A549 (cell line): ENCODE measurements around the gene UBA52.

ENCODE experiments used
- ATOH8 ChIP-seq: fragments of 250-450 bp; sonication (Bioruptor Pico); IDR thresholded peaks from 2 replicates; pipeline ENCODE4 v1.5.0; 2020; ENCODE audit warnings: low read depth, mild to moderate bottlenecking, moderate library complexity
- CTCF ChIP-seq: fragments of >200 bp; sonication (Bioruptor Twin); formaldehyde crosslinking; IDR thresholded peaks from 3 replicates; pipeline ENCODE4 v1.5.1; 2016
- MAFK ChIP-seq: fragments of 450-650 bp; IDR thresholded peaks from 2 replicates; pipeline ENCODE4 v1.6.1; 2014; ENCODE audit not compliant: partially characterized antibody
- NR3C1 ChIP-seq: fragments of >200 bp; sonication (Bioruptor Twin); formaldehyde crosslinking; IDR thresholded peaks from 3 replicates; pipeline ENCODE4 v1.6.1; 2017
- RFX5 ChIP-seq: fragments of 450-650 bp; IDR thresholded peaks from 2 replicates; pipeline ENCODE4 v1.7.1; 2014; ENCODE audit warnings: antibody characterized with exemption, mild to moderate bottlenecking, moderate library complexity
- SMC3 ChIP-seq: fragments of >200 bp; sonication (Bioruptor Twin); formaldehyde crosslinking; IDR thresholded peaks from 3 replicates; pipeline ENCODE4 v1.6.1; 2018; ENCODE audit warnings: inconsistent platforms

- TF ChIP-seq CTCF (no peak), RFX5 (no peak), SMC3 (no peak), ATOH8 (CRISPR knock-in tag) (no peak), MAFK (no peak), NR3C1 (no peak)
Measured at GRCh38 chr19:18562086-18562485, 9.6 kb upstream of the UBA52 start.
